OCI-LY1 (cell line): ENCODE measurements around the gene FYN.

Experiments
- CTCF ChIP-seq: fragments of 200-600 bp; sonication (generic), shearing (Covaris generic); IDR thresholded peaks from 2 replicates; pipeline ENCODE4 v1.5.1; 2017; ENCODE audit warnings: mild to moderate bottlenecking, antibody characterized with exemption, low read length, moderate library complexity, mixed read lengths
- EZH2 ChIP-seq: fragments of 200-600 bp; sonication (generic), shearing (Covaris generic); IDR thresholded peaks from 2 replicates; pipeline ENCODE4 v1.8.0; 2017; ENCODE audit warnings: borderline replicate concordance, mixed run types, mild to moderate bottlenecking, antibody characterized with exemption, low read length, moderate library complexity, mixed read lengths

- no peak for TF ChIP-seq CTCF
- TF ChIP-seq EZH2, result no peak
Measured at GRCh38 chr6:111861431-111861885, 11.8 kb downstream of the FYN start.
